Dermis blood vessel endothelial cell (primary cell): ENCODE measurements around the gene TCFL5. TPM values are rescaled to one million over a fixed set of nuclear protein-coding genes. Genes with fewer than 3 reads are reported as not detected.
A peak's percentile ranks its signal among the peaks of the same experiment; 100 is the strongest.

Experiments used
- DNase-seq: peaks from one replicate; pipeline ENCODE4 v3.0.0; 2010
- total RNA-seq: library from RNA; depleted of rRNA; stranded (reverse); fragments of >200 nt; gene quantifications from 2 replicates; pipeline ENCODE4 v1.2.3, GENCODE V29; 2014

The TCFL5 gene
- total RNA-seq, result 14.1 and 14.8 TPM in 2 replicates

DNA sequence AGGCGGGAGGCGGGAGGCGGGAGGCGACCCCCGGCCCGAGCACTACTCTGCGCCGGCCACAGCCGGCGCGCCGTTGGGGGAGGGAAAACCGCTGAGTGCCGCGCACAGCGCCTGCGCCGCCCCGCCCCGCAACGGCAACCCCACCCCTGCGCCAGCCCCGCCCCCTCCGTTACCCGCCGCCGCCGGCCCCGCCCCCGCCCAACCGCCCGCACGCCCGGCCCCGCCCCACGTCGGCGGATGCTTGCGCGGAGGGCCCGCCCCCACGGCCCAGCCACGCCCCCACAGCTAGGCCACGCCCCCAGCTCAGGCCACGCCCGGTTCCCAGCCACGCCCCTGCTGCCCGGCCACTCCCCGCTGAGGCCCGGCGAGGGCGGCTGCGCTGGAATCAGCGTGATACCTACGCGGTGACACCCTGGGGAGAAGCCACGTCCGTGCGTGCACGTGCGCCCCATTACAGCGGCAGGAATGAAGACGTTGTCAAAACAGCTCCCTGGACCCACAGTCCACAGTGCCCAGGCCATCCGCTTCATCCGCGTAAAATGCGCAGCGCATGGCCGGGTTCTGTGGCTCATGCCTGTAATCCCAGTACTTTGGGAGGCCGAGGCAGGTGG lies at the start of gene TCFL5:
TSS of gene TCFL5 (minus strand) at position 97 of the 611 bp plus-strand sequence. CDS start 152 bp downstream, outside the sequence.
- DNase-seq, result peak; percentile 94

DNA sequence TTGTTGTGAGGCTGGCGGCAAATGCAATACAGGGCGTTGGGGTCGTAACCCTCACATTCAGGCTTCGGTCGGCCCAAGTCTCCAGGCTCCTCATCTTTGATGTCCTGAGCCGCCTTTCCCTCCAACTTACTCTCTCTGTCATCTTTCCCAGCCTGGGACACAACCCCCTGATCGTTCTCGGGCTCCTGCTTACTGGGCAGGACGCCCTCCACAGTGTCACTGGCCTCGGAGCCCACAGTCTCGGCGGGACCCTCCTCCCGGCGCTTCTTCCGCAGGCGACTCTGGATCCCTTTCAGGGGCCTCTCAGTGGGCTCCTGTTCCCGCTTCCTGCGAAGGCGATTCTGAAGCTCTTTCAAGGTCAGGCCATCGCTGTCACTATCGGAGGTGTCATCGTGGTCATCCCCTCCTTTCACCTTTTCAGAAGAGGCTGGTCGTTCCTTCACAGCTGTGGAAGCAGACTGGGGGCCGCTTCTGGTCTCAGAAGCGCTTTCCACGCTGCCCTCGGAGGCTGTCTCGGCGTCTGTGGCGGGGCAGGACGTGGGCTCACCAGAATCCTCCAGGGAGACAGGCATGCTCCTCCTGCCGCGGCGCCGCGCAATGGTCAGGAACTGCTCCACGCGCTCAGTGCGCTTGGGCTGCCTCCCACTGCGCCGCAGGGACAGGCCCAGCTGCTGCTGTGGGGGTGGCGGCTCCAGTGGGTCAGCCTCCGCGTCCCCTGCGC lies 49.3 kb upstream of the TCFL5 start:
- no peak for DNase-seq

DNA sequence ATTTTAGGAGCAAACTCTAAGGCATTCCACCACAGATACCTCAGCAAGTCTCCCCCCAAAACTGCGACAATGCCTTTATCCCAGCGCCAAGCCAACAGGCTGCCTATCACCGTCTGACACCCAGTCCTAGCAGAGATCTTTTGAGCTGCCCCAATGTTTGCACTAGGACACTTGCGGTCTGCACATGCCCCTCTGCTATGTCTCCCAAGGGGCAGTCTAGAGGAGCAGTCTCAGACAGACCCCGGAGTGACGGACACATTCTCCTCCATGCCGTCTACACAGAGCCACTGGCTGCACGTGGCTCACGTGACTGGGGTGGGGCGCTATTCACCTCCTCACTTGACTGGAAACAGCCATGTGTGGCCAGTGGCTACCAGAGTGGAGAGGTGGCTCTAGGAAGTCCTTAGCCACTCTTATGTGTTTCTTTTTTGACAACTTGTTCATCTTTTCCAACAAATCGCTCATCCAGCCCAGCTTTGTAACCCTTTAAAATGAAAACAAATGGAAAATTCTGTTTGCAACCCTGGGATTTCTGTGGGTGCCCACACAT lies 48.7 kb upstream of the TCFL5 start:
- no peak for DNase-seq

DNA sequence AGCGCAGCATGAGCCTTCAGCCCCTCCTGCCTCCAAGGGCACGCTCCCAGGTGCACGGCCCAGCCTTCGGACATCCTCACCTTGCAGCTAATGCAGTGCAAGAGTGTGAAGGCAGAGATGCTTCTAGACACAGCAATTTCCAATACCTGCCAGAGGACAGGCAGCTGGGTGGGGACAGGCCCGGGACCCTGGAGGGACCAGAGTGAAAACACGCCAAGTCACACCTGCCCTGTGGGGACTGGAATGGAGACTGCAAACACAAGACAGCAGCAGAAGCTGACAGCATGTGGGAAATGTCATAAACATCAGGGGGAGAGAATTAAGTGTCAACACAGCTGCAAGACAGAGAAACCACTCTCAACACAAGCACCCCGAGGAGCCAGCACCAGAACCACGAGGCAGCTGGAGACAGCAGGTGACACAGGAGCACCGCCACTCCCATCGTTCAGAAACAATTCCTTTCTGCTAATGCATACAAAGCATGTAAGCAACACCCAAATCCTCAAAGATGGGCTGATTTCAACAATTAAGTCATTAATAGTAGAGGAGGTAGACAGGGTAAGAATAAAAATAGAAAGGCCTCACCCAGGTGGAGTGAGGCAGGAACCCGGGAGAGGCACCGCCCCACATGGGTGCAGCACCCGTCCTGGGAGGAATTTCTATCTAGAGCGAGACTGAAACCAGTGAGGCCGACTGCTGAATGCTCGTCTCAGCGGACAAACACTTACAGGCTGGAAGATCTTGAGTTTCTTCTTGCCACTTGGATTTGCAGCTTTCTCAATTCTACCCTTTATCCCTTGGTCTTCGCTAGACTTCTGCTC lies 47.6 kb upstream of the TCFL5 start:
- no peak for DNase-seq

DNA sequence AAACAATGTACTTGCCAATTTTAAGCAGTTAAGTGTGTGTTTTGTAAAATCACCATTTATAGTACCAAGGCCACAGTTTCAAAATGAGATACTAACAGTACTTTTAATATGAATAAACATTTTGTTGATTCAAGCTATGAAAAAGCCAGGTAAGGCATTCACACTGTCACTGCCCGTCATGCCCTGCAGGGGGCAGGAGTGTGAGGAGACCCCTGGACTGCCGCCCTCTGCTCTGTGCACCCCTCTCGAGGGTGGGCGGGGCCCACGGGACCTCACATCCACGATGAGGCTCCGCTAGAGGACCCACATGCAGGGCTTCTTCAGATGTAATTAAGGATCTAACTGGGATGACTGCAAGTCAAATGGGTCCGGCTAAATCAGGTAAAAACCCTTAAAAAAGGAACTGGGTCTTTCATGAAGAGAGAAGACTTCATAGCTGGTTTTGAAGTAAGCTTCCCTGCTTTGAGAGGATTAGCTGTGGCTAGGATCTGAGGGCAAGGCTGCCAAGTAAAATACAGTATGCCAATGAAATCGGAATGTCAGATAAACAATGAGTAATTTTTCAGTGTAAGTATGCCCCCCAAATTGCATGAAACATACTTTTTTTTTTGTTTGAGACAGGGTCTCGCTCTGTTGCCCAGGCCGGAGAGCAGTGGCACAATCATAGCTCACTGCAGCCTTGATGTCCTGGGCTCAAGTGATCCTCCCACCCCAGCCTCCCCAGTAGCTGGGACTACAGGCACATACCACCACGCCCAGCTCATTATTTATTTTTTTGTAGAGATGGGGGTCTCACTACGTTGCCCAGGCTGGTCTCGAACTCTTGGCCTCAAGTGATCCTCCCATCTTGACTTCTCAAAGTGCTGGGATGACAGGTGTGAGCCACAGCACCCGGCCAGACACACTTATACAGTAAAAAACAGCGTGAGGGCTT lies 46.0 kb upstream of the TCFL5 start:
- DNase-seq, result peak; percentile 45

DNA sequence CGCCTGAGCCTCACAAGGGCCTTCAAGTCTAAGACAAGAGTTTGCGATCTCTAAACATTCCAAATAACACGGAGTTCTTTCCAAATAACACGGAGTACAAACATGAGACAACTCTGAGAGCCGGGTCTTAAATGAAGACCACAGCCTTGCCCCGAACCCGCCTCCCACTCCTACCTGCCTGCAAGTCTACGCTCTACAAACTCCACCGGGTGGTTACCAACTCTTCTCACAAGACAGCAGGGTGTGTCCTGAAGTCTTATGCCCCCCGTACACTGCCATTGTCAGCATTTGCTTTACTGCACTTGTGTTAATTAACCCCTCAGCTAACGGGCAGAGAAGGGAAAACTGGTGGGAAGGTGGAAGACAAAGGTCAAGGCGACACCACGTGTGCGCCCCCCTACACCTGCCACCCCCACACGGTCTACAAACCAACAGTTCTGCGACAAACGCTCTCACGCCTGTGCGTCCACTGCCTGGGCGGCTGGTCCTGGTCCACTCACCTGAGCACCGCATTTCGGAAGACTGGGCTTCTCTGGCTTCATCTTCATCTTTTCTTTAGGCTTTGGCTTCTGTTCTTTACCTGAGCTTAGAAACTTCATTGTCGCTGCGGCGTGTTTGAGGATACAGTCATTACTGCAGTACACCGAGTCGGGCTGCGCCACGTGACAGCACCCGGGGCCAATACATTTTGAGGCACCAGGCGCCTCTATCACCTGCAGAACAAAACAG lies 45.2 kb upstream of the TCFL5 start:
- no peak for DNase-seq

DNA sequence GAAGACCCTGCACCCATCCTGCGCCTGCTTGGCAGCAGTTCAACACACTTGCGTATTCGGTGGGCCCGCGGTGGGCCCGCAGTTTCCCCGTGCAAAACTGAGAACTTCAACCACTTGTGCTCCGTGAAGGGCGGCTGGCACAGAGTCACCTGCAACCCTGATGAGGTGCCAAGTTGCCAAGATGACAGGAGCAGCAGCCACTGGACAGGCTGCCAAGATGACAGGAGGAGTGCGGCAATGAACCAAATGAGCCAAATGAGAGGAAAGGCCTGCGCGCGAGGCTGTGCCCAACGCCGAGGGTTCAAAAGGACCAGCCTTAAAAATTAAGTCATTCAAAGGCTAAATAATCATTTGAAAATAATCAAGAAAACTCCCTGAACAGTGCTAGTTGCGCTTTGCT lies 44.6 kb upstream of the TCFL5 start:
- DNase-seq, result no peak

DNA sequence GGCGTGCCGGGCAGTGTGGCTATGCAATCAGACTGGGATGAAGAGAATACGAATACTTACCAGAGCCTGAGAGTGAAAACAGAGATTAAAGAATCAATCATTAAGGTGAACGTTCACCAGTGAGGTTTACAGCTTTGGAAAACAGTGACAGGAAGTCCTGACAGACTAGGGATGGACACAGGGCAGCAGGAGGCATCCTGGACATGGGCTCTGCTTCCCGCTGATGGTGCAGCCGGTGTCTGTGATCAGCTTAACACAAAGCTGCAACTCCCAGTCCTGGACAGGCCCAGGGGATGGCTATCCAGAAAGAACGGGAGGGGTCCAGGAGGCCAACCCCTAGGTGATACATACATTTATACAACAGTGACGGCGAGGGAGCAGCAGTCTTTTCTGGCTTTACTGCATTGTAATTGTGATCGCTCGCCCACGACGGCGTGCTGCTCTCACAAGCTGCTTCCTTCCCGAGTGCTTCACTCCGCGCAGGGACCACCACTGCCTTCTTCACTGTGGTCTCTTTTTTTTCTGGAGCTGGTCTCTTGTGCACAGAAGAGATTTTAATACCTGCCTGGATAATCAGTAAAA lies 44.0 kb upstream of the TCFL5 start:
- DNase-seq, result no peak

DNA sequence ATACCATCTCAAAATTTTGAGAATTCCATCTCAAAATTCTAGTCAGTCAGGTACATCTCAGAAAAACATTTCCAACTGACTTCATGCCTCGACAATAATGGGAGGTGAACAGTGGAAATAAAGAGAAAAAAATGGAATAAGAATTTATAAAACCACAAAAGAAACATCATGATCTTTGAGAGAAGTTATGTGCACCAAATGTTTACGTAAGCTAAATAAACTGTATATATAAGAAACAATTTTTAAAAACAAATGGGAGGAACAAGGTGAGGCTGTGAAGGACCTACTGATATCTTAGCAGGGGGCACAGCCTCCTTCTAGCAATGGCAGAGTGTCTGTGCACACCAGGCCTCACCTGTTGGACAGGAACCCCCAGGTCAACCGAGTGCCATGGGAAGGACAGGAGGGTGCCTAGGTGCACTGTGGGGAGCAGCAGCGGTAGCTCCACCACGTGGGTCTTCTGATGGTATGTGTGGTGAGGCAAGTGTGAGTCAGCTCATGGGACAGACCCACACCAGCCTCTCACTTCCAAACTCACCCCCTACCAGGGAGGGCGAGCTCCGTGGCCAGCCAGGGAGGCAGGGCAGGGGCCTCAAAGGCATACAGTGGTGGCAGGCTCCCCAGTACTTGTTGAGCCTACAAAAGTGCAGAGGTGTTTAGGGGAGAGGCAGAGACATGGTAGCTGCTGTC lies 41.4 kb upstream of the TCFL5 start:
- no peak for DNase-seq

DNA sequence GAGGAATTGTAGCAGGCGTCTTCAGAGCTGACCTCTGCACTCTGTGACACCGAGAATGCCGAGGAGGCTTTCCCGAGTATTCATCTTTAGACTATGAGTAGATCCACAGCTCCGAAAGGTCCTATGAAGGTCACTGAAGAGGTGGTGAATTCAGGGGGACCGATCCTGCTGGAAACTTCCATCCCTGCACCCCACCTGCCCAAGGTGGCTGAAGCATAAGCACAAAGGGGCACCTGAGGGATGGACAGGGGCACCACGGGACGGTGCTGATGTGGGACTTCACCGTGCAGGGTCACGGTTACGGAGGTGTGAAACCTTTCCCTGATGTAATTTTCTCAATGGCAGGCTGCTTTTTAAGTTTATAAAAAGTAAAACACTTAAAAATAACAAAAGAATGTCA lies 40.3 kb upstream of the TCFL5 start:
- no peak for DNase-seq

DNA sequence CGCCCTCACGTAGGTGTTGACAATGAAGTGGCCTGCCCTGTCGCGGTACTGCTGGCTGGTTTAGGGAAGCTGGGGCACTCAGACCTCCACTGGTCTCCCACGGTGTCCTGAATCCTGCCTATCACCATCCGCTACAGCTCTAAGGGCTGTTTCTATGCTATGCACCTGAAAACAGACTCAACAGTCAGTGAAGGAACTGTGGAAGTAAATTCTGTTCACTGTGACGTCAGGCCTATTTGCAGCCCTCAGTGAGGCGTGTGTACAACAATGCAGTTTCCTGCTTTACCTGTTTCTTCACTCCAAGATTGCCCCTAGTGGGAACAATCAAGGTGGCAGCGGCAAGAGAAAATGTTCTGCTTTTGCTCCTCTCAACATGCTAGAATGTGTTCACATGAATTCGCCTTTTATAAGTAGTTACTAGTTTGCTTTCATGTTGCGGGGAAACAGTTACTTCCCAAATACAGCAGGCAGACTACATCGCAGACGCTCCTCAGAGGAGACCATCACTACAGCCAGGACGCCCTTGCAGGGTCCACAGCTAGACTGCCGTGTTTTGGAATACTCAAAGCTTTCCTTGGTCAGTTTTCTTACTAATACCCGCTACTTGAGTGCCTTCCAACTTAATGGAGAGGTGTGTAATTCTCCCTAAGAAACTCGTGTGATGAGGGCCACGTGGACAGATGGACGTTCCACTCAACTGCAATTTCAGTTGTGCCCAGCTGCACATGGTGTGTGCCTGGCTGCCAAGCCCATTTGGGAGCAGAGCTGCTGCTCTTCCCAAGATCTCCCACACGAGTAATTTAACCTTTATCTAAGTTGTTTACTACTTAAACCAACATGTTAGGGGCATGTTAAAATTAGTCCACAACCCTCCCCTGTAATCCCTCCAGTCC lies 39.3 kb upstream of the TCFL5 start:
- peak; percentile 58 for DNase-seq

DNA sequence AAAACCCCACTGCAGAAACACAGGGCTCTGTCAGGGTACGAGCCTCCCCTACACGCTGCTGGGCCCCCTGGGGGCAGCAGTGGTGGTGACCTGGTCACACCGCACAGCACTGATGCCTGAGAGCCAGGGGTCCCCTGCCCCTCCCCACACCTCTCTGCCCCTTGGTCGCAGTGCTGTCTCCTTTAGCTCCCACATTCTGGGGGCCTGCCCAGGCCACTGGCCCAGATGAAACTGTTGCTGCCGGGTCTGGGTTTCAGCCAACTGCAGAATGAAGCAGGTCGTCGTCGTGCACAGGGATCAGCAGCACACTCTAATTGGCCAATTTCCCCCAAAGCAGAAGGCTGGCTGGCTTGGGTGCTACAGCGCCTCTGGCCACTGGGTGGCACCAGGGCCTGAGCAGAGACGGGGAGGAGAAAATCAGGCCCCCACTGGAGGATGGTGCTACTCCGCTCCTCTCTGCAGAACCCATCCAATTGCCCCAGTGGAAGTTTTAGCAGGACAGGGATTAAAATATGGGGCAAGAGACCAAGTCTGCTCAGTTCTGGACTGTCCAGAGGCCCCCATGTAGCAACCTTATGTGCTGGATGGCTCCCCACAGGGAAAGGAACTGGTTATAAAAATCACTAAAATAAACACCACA lies 38.5 kb upstream of the TCFL5 start:
- peak; percentile 84 for DNase-seq

DNA sequence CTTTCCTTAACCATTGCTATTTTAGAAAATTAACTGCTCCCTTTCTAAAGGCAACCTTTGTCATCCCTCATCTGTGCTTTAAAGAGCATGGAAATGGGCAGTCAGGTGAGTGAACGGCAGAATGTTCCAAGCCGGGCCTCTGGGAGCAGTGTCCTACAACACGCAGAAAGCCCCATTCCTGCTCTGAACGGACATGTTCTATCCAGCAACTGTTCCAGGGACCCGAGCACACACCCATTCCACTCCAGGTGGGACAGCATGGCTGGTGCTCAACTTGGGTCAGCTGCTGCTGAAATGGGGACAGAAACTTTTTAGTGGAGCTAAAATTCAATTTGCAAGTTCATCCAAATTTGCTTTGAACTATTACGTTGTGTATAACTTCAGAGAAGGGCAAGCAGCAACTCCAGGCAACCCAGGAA lies 38.0 kb upstream of the TCFL5 start:
- no peak for DNase-seq

DNA sequence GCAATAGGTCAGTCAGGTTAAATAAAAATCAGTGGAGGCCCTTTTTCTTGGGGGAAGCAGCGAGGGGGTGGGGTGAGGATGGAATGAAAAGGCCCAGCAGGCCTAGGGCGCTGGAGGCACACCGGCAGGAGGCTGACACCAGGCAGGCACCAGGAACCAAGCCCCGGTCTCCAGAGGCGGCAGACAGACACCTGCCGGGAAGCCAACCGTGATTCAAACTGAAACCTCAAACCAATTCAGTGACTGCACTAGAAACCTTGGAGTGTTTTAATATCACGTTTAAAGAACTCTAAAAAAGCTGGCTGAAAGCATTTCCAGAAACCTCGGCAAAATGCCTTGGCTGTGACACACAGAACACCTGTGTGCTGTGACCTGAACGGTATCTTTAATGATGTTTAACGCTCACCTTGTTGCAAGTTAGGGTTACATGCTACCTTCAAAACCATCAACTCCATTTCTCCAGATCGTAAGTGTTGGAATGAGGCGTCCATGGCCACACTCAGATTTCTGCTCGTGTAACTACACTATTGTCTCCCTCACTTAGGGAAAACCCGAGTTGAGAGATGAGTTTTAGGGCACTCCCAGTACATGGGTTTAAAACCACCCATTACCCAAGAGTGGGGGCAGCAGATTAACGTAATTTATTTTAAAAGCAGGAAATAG lies 37.5 kb upstream of the TCFL5 start:
- no peak for DNase-seq

DNA sequence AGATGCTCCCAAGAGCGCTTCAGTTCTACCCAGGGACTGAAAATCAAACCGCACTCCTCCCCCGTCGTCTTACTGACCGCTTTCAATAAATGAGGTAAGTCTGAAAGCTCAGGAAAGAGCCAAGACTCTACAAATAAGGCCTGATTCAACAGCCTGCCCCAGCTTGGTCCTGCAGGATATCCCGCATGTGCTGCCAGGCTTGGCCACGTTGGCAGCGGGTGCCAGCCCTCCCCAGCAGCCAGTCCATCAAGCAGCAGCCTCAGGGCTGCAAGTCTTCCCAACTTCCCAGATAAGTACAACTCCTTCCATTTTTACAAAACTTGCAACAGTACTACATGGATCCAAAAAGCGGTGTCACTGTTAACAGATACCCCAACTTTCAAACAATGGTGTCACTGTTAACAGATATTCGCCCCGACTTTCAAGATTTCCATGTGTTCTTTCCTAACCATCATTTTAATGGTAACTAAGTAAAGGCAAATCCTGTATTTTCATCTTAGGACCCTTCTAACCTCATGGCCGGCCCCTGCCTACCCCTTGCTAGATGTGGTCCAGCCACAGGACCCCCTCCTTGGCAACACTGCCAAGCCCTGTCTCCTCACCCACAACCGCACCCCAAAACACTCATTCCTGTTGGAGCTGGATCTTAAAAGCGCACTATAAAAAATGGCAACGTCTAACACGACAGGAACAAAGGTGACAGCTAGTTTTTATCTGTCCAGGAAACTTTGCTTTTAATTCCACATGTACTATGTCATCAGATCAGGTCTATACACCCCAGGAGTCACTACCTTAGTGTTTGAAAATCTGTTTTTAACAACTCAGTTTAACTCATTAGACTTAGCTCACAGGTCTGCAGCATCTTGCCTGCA lies 36.7 kb upstream of the TCFL5 start:
- no peak for DNase-seq

DNA sequence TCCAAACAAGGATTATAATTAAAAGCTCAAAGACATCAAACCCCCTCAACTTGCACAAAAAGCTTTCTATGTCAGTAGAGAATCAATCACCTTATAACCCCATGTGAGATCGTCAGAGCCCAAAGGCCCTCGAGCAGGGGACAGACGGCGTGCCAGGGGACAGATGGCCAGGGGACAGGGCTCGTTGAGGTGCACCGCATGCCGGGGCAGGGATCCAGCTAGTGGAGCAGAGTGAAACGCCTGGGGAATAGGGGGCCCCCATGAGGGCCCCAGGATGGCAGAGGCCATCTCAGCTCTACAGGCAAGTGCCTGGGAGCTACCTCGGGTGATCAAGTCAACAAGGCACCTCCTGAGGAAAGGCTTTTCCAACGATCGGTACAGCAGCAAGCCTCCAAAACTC lies 36.0 kb upstream of the TCFL5 start:
- no peak for DNase-seq

DNA sequence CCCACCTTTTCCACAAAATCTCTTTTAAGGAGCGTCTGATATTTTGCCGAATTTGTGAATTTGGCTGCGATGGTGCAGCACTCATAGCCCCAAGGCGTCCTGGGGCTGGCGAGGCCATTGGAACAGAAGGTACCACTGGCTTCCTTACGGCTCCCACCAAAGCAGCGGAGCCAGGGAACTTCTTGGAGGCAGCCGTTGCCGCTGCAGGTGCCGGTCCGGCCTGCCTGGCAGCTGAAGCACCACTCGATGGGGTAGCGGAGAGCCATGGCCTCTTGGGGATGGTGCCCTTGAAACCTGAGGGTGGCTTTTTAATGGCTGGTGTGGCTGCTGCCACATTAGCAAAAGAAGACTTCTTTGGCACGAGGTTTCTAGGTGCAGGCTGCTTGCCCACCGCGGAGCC lies 34.9 kb upstream of the TCFL5 start:
- DNase-seq, result no peak
